HEK293 (cell line): ENCODE measurements around the gene SYNE1.

Source experiments
- CTCF ChIA-PET: fragments of 350-600 bp; formaldehyde crosslinking; extraction: SDS; loops from one replicate; lab custom pipeline; 2021; ENCODE audit warnings: antibody characterized with exemption; lab: Yijun Ruan, JAX
- POLR2A ChIA-PET: fragments of 300-600 bp; formaldehyde crosslinking; extraction: SDS; loops from one replicate; lab custom pipeline; 2020; ENCODE audit warnings: antibody characterized with exemption, inconsistent platforms; lab: Yijun Ruan, JAX
- H3K27ac ChIP-seq: fragments of 200-500 bp; sonication (Bioruptor generic); 2 replicates; pipeline ENCODE4 v1.5.1; 2014; ENCODE audit warnings: low read depth, low read length, control low read depth, inconsistent platforms; ENCODE audit errors: extremely low read depth
- H3K36me3 ChIP-seq, 2 experiments: fragments of 200-500 bp in 1 of 2; sonication (Bioruptor generic) in 1 of 2; 1 replicate in 1 of 2; 2 replicates in 1 of 2; pipeline ENCODE4 v1.5.1; 2014 to 2017; ENCODE audit warnings: inconsistent platforms in 2 of 2, low read length in 2 of 2; ENCODE audit not compliant: control insufficient read depth in 2 of 2, insufficient read depth in 1 of 2
- H3K4me1 ChIP-seq: fragments of 200-500 bp; sonication (Bioruptor generic); 2 replicates; pipeline ENCODE4 v1.5.1; 2014; ENCODE audit warnings: mild to moderate bottlenecking, low read length, inconsistent platforms; ENCODE audit not compliant: control insufficient read depth, insufficient read depth
- H3K4me3 ChIP-seq: 2 replicates; pipeline ENCODE4 v1.5.1; 2011; ENCODE audit warnings: low read depth, mild to moderate bottlenecking, control low read depth, low read length, moderate library complexity
- H3K9me3 ChIP-seq: fragments of 200-500 bp; sonication (Bioruptor generic); 2 replicates; pipeline ENCODE4 v1.5.1; 2014; ENCODE audit warnings: low read depth, low read length, inconsistent platforms; ENCODE audit not compliant: control insufficient read depth, insufficient read depth
- EGR2 ChIP-seq: fragments of 450-650 bp; formaldehyde crosslinking; IDR thresholded peaks from 2 replicates; pipeline ENCODE4 v1.5.1; 2016; ENCODE audit warnings: low read depth, missing biosample characterization, missing genetic modification characterization
- FEZF1 ChIP-seq: fragments of 450-650 bp; formaldehyde crosslinking; IDR thresholded peaks from 2 replicates; pipeline ENCODE4 v1.5.1; 2016; ENCODE audit warnings: missing biosample characterization, missing genetic modification characterization
- GLIS1 ChIP-seq: fragments of 450-650 bp; formaldehyde crosslinking; IDR thresholded peaks from 2 replicates; pipeline ENCODE4 v1.5.1; 2016; ENCODE audit warnings: missing biosample characterization, missing genetic modification characterization
- KLF1 ChIP-seq: fragments of 450-650 bp; formaldehyde crosslinking; IDR thresholded peaks from 2 replicates; pipeline ENCODE4 v1.5.1; 2016; ENCODE audit warnings: missing biosample characterization, missing genetic modification characterization
- RBAK ChIP-seq: fragments of 450-650 bp; formaldehyde crosslinking; IDR thresholded peaks from 2 replicates; pipeline ENCODE4 v1.5.1; 2016; ENCODE audit warnings: missing biosample characterization, missing genetic modification characterization
- REPIN1 ChIP-seq: fragments of 450-650 bp; formaldehyde crosslinking; IDR thresholded peaks from 2 replicates; pipeline ENCODE4 v1.5.1; 2017; ENCODE audit warnings: missing biosample characterization, missing genetic modification characterization, low read depth
- ZBTB6 ChIP-seq: fragments of 450-650 bp; formaldehyde crosslinking; IDR thresholded peaks from 2 replicates; pipeline ENCODE4 v1.5.1; 2017; ENCODE audit warnings: missing biosample characterization, missing genetic modification characterization
- ZIC2 ChIP-seq: fragments of 450-650 bp; formaldehyde crosslinking; IDR thresholded peaks from 2 replicates; pipeline ENCODE4 v1.5.1; 2016; ENCODE audit warnings: missing biosample characterization, missing genetic modification characterization
- ZNF174 ChIP-seq: fragments of 450-650 bp; formaldehyde crosslinking; IDR thresholded peaks from 2 replicates; pipeline ENCODE4 v1.5.0; 2017; ENCODE audit warnings: missing biosample characterization, mild to moderate bottlenecking, missing genetic modification characterization
- ZNF23 ChIP-seq: fragments of 450-650 bp; formaldehyde crosslinking; IDR thresholded peaks from 2 replicates; pipeline ENCODE4 v1.5.1; 2016; ENCODE audit warnings: missing biosample characterization, missing genetic modification characterization, borderline replicate concordance
- ZNF239 ChIP-seq: fragments of 450-650 bp; formaldehyde crosslinking; IDR thresholded peaks from 2 replicates; pipeline ENCODE4 v1.5.1; 2016; ENCODE audit warnings: missing biosample characterization, missing genetic modification characterization
- ZNF292 ChIP-seq: fragments of 450-650 bp; formaldehyde crosslinking; IDR thresholded peaks from 2 replicates; pipeline ENCODE4 v1.5.1; 2016; ENCODE audit warnings: low read depth, missing biosample characterization, missing genetic modification characterization, borderline replicate concordance
- ZNF658 ChIP-seq: fragments of 450-650 bp; formaldehyde crosslinking; IDR thresholded peaks from 2 replicates; pipeline ENCODE4; 2016; ENCODE audit warnings: missing biosample characterization, missing genetic modification characterization
- ZNF670 ChIP-seq: fragments of 450-650 bp; formaldehyde crosslinking; IDR thresholded peaks from 2 replicates; pipeline ENCODE4 v1.5.1; 2016; ENCODE audit warnings: missing biosample characterization, missing genetic modification characterization, low read depth
- ZNF768 ChIP-seq: fragments of 450-650 bp; formaldehyde crosslinking; IDR thresholded peaks from 2 replicates; pipeline ENCODE4 v1.5.1; 2018; ENCODE audit warnings: missing biosample characterization, mild to moderate bottlenecking, missing genetic modification characterization

Gene SYNE1

GRCh38 chr6:152117156-152118133, 519.7 kb downstream of the SYNE1 start (continued):
- TF ChIP-seq REPIN1 (tag by site-specific recombination) (no peak), ZNF670 (tag by site-specific recombination) (no peak), ZNF768 (tag by site-specific recombination) (no peak), ZNF174 (tag by site-specific recombination) (no peak), ZNF658 (tag by site-specific recombination) (no peak), ZNF23 (tag by site-specific recombination) (no peak), ZIC2 (tag by site-specific recombination) (no peak)

DNA sequence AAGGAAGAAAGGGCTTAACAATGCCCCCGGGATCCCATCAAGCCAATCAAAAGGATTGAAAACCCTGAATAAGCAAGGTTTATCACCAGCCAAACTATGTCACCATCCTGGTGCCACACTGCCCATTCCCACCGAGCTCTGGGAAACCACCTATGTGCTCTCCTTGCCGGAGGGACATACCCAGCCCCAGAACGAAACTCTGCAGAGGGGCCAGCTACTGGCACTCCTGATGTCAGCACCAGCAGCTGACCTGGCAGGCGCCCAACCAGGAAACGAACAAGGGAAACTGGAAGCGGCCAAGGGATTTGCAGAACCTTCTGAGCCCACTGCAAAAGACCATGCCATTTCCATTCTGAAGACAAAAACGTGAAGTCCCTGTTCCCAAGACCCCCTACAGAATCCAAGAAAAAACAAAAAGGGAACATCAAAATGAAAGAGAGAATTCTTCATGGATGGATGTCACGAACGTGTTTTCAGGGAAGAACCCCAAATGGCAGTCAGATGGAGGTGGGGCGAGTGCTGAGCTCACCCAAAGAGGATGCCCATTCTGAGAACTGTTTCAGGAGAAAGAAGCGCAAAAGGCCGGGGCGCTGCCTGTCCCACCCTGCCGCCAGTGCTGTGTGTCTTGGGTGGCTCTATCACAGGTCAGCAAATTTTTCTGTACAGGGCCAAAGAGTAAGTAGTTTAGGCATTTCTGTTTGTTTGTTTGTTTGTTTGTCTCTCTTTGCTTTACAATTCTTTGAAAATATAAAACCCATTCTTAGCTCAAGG, 524.5 kb downstream of the SYNE1 start:
- ChIA-PET CTCF (interaction anchor here (0.6 to 2.5 kb wide), 4 partner anchors 12 to 467 kb away, joined by 4 to 10 read pairs (median 4); no protein-coding TSS in a partner anchor), POLR2A (no interaction called here)

DNA sequence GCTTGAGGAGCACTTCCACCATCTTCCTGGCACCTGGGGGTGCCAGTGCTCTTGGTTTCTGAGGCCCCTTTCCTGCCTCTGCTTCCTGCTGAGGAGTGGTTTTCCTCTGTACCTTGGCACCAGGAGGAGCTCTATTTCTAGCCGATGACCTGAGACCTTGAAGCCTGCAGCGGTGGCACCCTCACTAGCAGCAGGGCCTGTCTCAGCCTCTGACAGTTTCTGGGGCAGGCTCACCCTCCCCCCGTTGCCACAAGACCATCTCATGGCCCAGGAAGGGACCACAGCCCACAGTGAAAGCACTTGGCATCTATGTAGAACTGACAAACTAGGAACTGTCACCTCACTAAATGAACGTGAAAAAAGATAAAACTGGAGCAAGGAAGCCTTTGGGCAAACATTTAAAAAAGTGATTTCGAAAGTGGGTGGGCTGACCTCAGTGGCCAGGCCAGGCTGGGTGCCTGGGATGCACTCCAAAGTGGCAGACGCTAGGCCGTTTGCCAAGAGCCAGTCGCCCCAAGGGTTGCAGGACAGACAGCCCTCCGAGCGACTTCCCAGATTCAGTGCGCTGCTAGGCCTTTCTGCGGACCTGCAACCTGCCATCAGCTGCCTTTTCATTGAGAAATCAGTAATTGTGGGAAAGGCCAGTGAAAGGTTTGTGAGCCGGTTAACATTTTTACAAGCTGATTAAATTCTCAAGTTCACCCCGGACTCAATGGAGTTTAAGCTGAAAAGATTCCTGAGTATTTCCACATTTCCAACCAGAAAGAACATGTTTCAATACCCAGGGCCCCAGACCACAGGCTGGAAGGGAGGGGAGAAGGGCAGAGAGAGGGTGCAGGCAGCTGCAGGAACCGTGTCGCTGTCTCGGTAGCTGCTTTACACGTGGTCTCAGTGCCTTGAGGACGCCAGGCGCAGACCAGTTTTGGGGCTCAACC, 526.0 kb downstream of the SYNE1 start:
- H3K4me1 ChIP-seq, result no peaks in the 10 kb centered on the region
- H3K4me3 ChIP-seq, result no peak overlapping the region
- CTCF ChIA-PET, result interaction anchor here (0.6 to 2.7 kb wide), 5 partner anchors 12 to 817 kb away, joined by 3 to 14 read pairs (median 4); no protein-coding TSS in a partner anchor
- H3K9me3 ChIP-seq, result no peaks in the 10 kb centered on the region
- no peak for TF ChIP-seq ZBTB6 (tag by site-specific recombination)
- TF ChIP-seq GLIS1 (tag by site-specific recombination), result no peak
- H3K27ac ChIP-seq, result no peak overlapping the region
- H3K36me3 ChIP-seq, result no peaks in the 10 kb centered on the region
- POLR2A ChIA-PET, result no interaction called here

More for the DNA sequence above, 524.5 kb downstream of the SYNE1 start:
- no peak for TF ChIP-seq EGR2 (tag by site-specific recombination)
- no peak for TF ChIP-seq ZNF292 (tag by site-specific recombination)
- no peak for TF ChIP-seq RBAK (tag by site-specific recombination)
- no peak for TF ChIP-seq KLF1 (tag by site-specific recombination)
- TF ChIP-seq ZNF23 (tag by site-specific recombination), result no peak
- TF ChIP-seq ZNF239 (tag by site-specific recombination), result no peak
- peak; percentile 47 for TF ChIP-seq FEZF1
- H3K27ac ChIP-seq, result no peak overlapping the region
- H3K9me3 ChIP-seq, result no peaks in the 10 kb centered on the region
- H3K36me3 ChIP-seq, result no peaks in the 10 kb centered on the region
- no peak overlapping the region for H3K4me3 ChIP-seq
- H3K4me1 ChIP-seq, result no peaks in the 10 kb centered on the region
